ENCODE data around the gene FAM168A. TPM values are rescaled to one million over a fixed set of nuclear protein-coding genes. Genes with fewer than 3 reads are reported as not detected.

FAM168A gene
- total RNA-seq, 2 donors from 2014 or later, result 30.9 to 40.8 TPM

DNA sequence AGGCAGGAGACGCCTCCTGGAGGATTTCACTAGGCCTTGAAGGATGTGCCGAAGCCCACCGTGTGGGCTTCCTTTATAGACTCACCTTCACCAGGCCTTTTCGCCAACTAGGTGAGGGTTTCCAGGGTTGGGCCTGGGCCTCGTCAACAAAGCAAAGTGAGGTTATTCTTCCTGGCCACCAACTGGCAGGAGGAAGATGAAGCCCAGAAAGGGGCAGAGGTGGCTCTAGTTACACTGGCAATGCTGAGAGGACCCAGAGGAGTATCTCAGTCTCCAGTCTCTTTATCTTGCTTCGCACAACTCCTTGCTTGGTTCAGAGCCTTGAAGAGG, 222.1 kb downstream of the FAM168A start:
- no peaks in the 10 kb centered on the region for H3K27me3 ChIP-seq
- no peaks in the 10 kb centered on the region for H3K36me3 ChIP-seq
- peak overlapping the region in 1 of 2 donors; percentile 83 for H3K4me3 ChIP-seq
- no peak for DNase-seq (ENCODE audit: low spot score)
- H3K27ac ChIP-seq, result peak overlapping the region; percentile 89 to 94
- TF ChIP-seq, protein P1, sequence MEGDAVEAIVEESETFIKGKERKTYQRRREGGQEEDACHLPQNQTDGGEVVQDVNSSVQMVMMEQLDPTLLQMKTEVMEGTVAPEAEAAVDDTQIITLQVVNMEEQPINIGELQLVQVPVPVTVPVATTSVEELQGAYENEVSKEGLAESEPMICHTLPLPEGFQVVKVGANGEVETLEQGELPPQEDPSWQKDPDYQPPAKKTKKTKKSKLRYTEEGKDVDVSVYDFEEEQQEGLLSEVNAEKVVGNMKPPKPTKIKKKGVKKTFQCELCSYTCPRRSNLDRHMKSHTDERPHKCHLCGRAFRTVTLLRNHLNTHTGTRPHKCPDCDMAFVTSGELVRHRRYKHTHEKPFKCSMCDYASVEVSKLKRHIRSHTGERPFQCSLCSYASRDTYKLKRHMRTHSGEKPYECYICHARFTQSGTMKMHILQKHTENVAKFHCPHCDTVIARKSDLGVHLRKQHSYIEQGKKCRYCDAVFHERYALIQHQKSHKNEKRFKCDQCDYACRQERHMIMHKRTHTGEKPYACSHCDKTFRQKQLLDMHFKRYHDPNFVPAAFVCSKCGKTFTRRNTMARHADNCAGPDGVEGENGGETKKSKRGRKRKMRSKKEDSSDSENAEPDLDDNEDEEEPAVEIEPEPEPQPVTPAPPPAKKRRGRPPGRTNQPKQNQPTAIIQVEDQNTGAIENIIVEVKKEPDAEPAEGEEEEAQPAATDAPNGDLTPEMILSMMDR (IDR thresholded peaks at IDR 0.05), result no peak
- no peaks in the 10 kb centered on the region for H3K9me3 ChIP-seq
- H3K4me1 ChIP-seq, result peaks cover 0 to 50% of the 10 kb centered on the region in 2 donors

DNA sequence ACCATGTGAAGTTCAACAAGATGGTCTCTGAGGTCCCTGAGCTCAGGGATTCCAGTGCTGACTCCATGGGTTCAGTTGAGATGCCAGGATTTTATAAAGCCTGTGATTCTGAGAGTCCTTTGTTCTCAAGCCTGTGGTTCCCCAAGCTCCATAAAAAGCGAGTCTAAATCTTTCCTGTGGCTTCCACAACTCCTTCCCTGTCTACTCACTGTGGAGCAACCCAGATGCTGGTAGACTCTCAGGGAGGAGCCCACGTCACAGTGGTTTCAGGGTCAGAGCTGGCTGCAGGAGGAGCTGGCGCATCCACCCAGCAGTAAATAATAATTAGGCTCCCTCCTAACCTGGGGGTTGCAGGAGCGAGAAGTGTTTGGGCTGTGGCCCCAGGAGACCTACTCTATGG, 223.8 kb downstream of the FAM168A start:
- Histone ChIP-seq H3K36me3 (no peaks in the 10 kb centered on the region), H3K9me3 (no peaks in the 10 kb centered on the region), H3K4me1 (peaks cover 0 to 34% of the 10 kb centered on the region in 2 donors), H3K4me3 (no peak overlapping the region), H3K27ac (no peak overlapping the region), H3K27me3 (no peaks in the 10 kb centered on the region)
- TF ChIP-seq, protein P1 (IDR thresholded peaks at IDR 0.05), result no peak
- no peak for DNase-seq (ENCODE audit: low spot score)

DNA sequence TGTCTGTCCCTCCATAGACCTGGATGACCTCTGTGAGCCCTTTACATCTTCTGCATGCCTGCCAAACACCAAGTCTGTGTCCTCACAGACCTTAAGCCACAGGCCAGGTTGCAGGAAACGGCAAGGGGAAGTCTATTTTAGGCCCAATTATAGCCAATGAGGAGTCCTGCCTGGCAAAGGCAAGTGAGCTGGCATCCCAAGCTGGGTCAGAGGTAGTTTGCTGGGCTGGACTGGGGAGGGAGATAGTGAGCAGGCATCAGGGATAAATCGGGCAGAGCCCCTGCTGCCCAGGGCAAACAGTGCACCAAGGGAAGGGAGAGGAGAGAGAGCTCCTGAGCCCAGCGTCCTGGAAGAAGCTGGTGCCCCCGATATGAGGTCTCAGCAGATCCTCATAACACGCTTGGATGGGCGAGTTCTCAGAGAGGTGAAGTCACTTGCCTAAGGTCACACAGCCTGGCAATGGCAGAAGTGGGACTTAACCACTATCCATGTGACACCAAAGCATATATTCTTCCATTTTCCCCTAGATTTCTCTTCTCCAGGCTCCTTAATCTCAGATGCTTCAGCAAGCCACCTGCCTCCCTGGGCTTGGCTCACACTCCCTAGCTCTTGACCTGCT, 225.4 kb downstream of the FAM168A start:
- Histone ChIP-seq H3K4me3 (no peak overlapping the region), H3K36me3 (peaks cover 7% of the 10 kb centered on the region), H3K27me3 (no peaks in the 10 kb centered on the region), H3K27ac (peak overlapping the region; percentile 23 to 34), H3K4me1 (peaks cover 0 to 22% of the 10 kb centered on the region in 2 donors), H3K9me3 (no peaks in the 10 kb centered on the region)
- no peak for DNase-seq (ENCODE audit: low spot score)
- TF ChIP-seq, protein P1 (IDR thresholded peaks at IDR 0.05), result no peak

DNA sequence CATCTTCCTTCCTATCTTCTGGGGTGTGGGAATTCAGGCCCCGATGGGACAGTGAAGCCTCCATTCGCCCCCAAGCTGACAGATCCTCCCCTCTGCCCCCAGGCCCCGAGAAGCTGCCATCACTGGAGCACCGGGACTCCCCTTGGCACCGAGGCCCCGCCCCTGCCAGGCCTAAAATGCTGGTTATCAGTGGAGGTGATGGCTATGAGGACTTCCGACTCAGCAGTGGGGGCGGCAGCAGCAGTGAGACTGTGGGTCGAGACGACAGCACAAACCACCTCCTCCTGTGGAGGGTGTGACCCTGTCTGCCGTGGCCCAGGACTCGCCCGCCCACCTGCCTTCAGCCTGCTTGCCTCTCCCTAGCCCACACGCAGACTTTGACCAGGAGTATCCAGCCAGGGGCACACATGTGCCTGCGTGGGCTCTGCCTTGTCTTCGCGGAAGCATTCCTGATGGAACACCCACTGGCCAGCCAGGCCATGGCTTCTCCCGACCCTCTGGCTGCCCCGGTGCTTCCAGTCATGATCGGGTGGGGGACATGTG, 230.4 kb downstream of the FAM168A start:
- H3K4me3 ChIP-seq, result no peak overlapping the region
- no peaks in the 10 kb centered on the region for H3K9me3 ChIP-seq
- peaks cover 0 to 9% of the 10 kb centered on the region in 2 donors for H3K4me1 ChIP-seq
- TF ChIP-seq, protein P1 (IDR thresholded peaks at IDR 0.05), result no peak
- H3K27ac ChIP-seq, result no peak overlapping the region
- DNase-seq (ENCODE audit: low spot score), result no peak
- peaks cover 46% of the 10 kb centered on the region for H3K36me3 ChIP-seq
- H3K27me3 ChIP-seq, result no peaks in the 10 kb centered on the region

DNA sequence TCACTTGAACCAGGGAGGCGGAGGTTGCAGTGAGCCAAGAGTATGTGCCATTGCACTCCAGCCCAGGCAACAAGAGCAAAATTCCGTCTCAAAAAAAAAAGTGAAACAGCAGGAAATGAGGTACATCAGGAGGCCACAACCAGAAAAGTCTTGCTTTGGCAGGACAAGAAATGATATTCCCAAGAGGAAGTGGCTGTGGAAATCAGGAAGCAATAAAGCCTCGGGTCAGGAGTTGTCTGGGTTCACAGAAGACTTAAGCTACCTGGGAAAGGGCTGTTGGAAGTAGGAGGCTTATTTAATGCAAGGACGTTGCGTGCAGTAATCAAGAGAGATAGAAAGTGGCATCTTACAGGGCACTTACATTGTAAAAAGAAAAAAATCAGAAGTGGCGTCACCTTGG, 231.0 kb downstream of the FAM168A start:
- TF ChIP-seq, protein P1 (IDR thresholded peaks at IDR 0.05), result no peak
- no peaks in the 10 kb centered on the region for H3K27me3 ChIP-seq
- H3K27ac ChIP-seq, result no peak overlapping the region
- peaks cover 0 to 4% of the 10 kb centered on the region in 2 donors for H3K4me1 ChIP-seq
- DNase-seq (ENCODE audit: low spot score), result no peak
- H3K4me3 ChIP-seq, result no peak overlapping the region
- peaks cover 52% of the 10 kb centered on the region for H3K36me3 ChIP-seq
- no peaks in the 10 kb centered on the region for H3K9me3 ChIP-seq

DNA sequence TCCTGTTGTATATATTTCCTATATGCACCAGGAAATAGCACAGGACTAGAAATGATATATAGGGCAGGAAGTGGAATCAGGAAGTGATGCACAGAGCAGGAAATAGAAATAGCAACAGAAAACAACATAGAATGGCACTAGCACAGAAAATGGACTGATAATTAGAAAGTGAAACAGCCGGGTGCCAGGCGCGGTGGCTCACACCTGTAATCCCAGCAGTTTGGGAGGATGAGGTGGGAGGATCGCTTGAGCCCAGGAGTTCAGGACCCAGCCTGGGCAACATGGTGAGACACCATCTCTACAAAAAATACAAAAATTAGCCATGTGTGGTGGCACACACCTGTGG, 231.7 kb downstream of the FAM168A start:
- H3K36me3 ChIP-seq, result peaks cover 59% of the 10 kb centered on the region
- H3K4me1 ChIP-seq, result peaks cover 0 to 4% of the 10 kb centered on the region in 2 donors
- H3K27me3 ChIP-seq, result no peaks in the 10 kb centered on the region
- no peak for DNase-seq (ENCODE audit: low spot score)
- no peak overlapping the region for H3K27ac ChIP-seq
- TF ChIP-seq, protein P1 (IDR thresholded peaks at IDR 0.05), result no peak
- H3K4me3 ChIP-seq, result no peak overlapping the region
- no peaks in the 10 kb centered on the region for H3K9me3 ChIP-seq
